NCI-H1436 (cell line): ENCODE measurements around the gene MAPK1.
"Not testable (repeated sequence)": the region's sequence is repeated elsewhere in the genome, so short reads cannot be mapped to it uniquely, and the experiment has no call there.

ENCODE experiments used
- DNase-seq: peaks from one replicate; lab custom pipeline; 2025; lab: John Stamatoyannopoulos, UW

The MAPK1 gene

DNA sequence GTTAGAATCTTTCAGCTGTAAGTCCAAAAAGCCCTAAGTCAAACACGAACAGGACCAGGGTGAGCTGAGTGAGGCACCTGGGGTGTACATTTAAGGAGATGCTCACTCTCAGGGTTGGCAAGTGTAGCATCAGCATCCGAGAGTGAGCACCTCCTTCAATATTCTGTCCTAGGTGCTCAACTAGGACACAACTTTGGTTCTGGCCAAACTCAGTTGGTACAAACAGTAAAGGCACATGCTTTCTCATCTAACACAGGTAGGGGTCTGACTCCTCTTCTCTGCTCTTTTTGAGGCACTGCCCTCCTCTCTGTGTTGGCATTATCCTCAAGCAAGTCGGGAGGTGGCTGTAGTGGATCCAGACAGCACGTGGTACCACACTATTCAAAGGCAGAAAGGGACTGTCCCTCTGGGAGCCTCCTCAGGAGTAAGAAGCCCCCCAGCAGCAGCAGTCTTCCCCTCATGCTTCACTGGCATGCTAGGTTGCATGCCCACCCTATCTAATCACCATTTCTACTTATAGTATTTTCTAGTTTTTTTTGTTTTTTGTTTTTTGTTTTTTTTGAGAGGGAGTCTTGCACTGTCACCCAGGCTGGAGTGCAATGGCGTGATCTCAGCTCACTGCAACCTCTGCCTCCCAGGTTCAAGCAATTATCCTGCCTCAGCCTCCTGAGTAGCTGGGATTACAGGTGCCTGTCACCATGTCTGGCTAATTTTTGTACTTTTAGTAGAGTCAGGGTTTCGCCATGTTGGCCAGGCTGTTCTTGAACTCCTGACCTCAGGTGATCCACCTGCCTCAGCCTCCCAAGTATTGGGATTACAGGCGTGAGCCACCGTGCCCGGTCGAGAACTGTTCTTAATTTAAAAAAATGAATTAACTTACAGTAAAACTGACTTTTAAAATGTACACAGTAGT lies 14.7 kb upstream of the MAPK1 start:
- DNase-seq = no peak

DNA sequence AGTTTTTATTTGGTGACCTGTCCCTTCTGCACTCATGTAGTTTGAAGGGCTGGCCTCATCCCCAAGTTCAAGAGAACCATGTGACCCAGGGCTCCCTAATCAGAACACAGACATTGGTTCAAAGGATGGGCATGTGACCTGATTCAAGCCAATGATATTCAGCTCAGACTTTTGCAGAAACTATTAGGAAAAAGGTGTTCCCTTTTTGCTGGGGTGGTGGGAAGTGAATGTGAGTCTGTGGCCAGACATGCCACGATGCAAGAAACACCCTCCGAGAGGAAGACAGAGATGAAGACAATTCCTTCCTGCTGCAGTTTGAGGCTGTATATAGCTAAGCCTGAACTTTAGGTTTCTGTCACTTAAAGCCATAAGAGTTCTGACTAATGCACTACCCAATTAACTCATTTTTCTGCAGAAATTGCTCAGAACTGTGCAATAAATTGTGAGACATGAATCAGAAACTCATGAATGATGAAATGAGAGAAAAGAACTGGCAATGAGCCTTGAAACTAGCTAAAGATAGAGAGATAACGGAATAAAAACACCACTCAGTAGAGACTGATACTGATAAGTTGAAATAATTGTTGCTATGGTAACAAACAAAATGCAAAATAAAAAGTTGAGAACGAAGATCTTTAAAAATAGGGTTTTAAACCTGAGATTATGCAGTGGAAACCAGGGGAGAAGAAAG lies 9.2 kb upstream of the MAPK1 start:
- DNase-seq = no peak

DNA sequence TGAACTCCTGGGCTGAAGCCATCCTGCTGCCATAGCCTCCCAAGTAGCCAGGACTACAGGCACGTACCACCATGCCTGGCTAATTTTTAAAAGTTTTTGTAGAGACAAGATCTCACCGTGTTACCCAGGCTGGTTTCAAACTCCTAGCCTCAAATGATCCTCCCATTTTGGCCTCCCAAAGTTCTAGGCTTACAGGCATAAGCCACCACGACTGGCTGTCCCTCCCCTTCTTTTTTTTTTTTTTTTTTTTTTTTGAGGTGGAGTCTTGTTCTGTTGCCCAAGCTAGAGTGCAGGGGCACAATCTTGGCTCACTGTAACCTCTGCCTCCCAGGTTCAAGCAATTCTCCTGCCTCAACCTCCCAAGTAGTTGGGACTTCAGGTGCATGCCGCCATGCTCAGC lies 7.5 kb upstream of the MAPK1 start:
- not testable (repeated sequence) for DNase-seq

DNA sequence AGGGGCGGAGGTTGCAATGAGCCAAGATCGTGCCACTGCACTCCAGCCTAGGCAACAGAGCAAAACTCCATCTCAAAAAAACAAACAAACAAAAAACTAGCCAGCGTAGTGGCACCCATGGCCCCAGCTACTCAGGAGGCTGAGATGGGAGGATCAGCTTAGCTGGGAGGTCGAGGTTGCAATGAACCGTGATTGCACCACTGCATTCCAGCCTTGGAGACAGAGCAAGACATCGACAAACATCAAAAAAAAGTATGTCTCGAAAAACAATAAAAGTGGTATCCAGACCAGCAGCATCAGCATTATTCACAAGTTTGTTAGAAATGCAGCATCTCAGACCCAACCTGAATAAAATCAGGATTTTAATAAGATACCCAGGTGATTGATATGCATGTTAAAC lies 6.2 kb upstream of the MAPK1 start:
- DNase-seq = no peak

DNA sequence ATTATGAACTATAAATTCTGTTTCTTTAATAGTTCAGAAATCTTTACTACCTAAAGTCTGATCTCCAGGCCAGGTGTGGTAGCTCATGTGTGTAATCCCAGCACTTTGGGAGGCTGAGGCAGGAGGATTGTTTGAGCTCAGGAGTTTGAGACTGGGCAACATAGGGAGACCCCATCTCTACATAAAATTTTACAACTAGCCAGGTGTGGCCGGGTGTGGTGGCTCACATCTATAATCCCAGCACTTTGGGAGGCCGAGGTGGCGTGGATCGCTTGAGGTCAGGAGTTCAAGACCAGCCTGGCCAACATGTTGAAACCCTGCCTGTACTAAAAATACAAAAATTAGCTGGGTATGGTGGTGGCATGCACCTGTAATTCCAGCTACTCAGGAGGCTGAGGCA lies 5.3 kb upstream of the MAPK1 start:
- DNase-seq = not testable (repeated sequence)

DNA sequence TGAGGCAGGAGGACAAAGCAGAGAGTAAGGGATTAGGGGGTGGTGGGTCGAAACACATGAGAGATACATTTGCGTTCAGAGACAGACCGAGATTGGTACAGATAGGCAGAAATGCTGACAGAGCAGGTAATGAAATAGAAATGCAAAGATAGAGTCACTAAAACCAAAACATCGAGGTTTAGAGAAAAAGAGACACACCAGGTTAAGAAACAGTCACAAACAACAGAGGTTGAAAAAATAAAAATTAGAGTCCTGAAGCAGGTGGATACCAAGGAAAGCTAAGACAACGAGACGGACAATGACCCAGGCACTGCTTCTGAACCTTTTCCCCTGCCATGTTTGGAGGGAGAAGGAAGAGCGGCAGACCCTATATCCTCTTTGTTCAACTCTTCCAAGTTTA lies 1.2 kb upstream of the MAPK1 start:
- no peak for DNase-seq

DNA sequence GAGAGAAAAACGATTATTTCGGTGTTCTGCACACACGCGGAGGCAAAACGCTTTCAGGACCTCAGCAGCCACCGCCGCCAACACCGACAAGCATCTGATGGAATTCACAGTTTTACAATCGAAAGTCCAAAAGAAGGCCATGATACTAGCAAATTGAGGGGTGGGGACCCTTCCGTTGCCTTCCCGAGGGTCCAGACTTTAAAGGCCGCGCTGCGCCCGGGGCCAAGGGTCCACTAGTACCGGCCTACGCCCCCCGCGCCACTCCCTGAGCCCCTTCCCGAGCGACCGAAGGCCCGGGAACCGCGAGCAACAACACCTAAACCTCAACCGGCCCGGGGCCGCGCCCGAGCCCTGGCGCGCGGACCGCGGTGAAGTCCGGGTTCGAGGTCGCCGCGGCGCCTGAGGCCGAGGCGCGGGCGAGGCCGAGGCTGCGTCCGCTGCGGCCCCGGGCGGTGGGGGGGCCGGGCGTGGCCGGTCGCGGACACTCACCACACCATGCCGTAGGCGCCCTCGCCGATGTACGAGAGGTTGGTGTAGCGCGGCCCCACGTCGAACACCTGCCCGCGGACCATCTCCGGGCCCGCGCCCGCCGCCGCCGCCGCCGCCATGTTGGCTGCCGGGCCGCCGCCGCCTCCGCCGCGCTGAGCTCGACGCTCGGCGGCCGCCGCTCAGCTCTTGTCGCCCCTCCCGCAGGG lies 465 bp downstream of the MAPK1 start:
- DNase-seq = no peak

DNA sequence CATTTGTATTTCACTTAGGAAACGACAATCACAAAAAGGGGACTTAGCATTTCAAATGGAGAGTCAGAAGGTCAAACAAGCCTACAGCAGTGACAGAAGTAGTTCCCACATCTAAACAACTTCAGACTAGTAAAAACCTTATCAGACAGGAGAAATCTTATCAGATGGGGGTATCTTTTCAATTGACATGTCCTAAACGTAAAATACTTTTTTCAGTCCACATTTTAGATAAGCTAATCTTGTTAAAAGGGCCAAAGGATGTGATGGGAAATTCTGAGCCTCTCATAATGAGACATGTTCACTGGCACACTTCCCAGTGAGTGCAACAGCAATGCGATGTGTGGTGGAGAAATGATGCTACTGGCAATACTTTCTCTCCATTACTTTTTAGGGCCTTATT lies 2.4 kb downstream of the MAPK1 start:
- no peak for DNase-seq

DNA sequence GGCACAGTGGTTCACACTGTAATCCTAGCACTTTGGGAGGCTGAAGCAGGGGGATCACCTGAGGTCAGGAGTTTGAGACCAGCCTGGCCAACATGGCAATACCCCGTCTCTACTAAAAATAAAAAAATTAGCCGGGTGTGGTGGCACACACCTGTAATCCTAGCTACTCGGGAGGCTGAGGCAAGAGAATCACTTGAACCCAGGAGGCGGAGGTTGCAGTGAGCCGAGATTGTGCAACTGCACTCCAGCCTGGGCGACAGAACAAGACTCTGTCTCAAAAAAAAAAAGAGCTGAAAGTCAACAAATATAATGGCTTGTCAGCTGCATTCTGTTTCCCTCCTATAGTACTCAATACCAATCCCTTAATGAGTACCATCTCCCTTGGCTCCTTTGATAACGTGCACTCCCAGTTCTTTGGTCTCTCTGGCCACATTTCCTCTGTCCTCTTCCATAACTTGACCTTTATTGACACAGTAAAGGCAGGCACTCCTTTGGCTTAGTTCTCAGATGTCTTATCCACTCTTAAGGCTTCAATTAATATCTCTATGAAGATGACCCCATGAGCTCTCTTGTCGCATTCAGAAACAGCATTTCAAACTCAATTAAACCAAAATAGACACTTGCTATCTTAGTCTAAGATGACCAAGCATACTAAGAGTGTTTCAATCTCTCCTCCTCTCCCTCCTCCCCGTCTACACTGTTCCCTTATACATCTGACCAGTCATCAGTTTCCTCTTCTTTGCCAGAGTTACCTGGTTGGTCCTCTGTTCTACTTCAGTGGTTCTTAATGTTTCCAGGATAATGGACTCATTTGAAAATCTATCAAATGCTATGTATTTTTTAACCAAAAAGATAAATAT lies 4.8 kb downstream of the MAPK1 start:
- DNase-seq = no peak

DNA sequence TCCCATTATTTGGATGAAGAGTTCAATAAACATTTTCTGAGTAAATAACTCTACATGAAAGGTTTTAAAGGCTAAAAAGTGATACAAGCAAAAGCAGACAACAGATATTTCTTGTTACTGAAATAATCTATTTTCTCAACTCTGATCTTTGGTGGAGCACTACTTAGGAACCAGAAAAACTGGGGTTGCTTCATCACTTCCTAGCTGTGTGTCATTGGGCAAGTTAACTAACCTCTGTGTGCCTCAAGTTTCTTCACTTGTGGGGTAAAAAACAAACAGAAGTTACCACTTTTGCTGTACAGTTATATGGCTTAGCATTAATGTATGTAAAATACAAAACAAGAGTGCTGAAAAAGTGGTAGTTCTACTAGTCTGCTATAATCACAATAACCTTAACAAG lies 5.6 kb downstream of the MAPK1 start:
- no peak for DNase-seq

DNA sequence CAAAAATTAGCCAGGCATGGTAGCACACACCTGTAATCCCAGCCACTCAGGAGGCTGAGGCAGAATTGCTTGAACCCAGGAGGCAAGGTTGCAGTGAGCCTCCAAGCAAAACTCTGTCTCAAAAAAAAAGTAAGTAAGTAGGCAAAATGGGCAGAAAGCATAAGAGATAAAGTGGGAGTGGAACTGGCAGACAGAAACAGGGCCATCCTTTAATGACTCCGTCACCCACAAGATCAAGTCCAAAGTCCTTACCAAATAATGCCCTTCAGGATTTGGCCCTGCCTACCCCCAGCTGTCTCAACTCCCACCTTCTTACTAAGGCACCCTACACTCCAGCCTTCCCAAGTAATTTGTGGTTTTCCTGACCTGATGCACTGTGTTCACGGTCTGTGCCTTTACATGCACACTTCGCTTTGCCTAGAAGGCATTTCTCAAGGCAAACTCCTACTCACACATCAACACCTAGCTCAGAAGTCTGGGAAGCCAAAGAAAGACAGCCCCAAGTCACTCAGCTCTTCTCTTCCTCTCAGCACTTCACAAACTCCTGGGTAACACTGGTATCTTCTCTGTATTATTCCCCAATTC lies 6.1 kb downstream of the MAPK1 start:
- DNase-seq = no peak

DNA sequence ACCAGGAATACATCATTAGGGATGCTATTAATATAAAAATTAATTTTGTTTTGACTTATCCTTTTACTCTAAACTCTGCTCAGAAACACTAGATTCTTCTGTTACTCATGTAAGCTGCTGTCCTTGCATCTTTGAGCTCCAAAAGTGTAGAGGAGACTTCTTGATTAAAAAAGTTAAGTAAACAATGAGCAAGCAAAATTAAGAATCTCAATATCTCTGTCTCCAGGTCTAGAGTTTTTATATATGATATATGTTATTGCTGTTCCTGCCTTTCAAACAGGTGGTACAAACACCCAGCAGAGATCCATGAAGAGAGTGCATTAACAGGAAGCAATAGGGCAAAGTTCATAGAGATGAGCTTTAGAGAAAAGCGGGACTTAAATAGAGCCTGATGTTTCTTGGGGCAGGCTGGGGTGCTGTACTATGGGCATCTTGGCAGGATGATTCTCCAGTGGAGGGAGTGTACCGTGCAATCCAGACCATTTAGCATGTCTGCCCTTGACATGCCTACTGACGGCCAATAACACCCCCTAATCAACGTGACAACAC lies 6.9 kb downstream of the MAPK1 start:
- DNase-seq = no peak

DNA sequence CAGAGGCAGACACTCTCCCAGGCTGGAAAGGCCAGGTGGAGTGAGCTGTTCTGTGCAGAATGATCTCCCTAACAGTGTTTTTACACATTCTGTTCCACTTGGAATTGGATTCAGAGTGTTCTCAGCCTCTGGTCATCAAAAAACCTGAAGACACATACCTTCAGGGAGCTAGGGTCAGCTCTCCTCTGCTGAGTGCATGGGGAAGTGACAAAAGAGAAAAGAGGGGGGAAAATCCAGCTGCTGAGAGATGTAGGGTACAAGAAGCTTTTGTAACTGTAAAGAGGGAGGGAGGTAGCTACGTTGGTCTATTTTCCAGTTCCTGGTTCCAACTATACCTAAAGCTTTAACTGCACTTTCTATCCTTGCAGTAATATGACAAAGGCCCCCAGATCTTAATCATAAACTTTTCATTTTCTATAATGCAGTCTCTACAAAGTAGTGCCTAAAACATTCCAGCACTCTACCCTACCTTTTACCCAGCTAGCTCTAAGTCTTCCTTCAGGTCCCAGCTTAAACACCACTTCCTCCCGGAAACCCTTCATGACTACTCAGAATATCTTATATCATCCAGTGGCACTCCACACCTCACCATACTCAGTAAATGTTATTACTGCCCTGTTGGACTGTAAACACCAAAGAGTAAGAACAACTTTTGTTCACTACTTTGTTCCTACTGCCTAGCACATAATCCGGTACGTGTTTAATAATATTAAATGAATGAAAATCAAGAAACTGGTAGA lies 9.2 kb downstream of the MAPK1 start:
- no peak for DNase-seq

DNA sequence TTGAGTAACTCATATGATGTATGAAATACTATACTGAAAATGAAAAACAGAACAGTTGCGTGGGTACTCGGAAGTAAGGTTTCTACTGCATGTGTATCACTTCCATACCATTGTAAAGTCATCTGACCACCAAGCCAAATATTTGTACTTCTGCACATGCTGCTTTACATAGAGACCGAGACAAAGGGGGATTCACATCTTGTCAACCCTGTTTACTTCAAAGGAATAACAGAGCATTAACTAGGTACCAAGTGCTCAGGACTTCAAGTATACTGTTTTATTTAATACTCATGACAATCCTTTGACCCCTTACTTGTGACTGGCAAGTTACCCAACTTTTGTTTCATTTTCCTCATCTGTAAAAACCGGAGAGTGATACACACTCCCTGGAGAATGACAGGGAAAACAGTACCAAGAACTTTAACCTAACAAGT lies 9.9 kb downstream of the MAPK1 start:
- DNase-seq = no peak

DNA sequence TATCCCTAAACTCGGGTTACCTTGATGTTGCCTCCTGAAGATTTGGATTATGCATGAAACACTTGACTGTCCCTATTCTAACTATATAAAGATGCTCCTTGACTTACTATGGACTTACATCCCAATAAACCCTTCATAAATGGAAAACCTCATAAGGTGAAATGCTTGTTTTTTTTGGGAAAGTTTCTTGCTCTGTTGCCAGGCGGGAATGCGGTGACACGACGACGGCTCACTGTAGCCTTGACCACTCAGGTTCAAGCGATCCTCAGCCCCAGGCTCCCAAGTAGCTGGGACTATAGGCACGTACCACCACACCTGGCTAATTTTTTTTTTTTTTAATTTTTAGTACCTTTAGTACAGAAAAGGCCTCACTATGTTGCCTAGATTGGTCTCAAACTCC lies 10.6 kb downstream of the MAPK1 start:
- DNase-seq = no peak

DNA sequence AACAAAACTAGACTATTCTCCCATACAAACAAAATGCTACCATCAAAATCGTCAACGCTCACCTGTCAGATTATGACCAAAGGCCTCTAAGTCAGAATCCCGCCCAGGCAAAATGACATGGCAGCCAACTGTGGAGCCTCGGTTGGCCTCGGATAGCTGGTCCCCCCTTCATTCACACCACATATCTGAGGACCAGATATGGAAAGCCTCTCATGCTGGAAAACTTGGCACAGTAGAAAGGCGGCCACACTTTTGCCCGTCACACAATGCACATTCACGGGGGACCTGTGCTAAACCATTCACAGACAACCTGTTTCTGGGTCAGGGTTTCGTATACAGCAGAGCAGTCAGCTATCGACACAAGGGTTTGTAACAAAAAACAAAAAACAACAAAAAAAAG lies 11.2 kb downstream of the MAPK1 start:
- DNase-seq = no peak

DNA sequence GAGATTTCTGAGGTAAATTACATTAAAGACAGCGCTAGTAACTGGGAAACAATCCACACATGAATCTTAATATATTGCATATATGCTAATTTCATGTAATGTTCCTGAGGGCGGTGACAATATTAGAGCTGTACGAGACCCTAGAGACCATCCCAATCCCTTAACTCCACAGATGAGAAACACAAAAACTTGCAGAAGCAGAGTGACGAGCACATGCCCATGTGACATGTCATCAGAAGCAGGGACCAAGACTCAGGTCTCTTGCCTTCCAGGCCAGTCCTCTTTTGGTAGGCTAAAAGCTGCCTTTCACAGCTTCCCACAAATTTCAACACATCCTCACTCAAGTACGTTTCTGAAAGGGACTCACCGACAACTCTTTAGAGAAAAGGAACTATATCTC lies 11.8 kb downstream of the MAPK1 start:
- DNase-seq = no peak

DNA sequence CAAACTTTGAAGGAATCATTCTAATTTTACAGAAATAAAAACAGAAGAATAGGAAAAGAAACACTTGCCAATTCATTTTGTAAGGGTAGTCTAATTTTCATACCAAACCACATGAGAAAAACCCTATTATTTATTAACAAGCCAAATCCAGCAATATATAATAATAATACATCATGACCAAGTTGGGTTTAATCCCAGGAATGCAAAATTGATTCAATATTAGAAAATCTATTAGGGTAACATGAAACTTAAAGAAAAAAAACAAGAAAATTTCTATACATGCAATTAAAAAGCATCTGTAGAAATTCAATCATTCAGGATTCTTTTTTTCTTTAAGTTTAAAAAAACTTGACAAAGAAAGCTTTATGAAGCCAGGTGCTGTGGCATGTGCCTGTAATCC lies 16.8 kb downstream of the MAPK1 start:
- no peak for DNase-seq

DNA sequence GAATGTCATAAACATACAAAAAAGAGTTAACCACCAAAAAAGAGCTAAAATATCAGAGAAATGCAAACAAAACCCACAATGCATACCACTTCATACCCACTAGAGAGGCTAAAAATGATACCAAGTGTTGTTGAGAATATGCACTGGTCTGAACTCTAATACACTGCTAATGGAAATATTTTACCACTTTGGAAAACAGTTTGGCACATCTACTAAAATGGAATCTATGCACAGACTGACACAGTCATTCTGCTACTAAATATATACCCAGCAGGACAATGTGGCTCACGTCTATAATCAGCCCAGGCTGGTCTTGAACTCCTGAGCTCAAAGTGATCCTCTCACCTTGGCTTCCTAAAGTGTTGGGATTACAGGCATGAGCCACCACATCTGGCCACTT lies 18.0 kb downstream of the MAPK1 start:
- no peak for DNase-seq

DNA sequence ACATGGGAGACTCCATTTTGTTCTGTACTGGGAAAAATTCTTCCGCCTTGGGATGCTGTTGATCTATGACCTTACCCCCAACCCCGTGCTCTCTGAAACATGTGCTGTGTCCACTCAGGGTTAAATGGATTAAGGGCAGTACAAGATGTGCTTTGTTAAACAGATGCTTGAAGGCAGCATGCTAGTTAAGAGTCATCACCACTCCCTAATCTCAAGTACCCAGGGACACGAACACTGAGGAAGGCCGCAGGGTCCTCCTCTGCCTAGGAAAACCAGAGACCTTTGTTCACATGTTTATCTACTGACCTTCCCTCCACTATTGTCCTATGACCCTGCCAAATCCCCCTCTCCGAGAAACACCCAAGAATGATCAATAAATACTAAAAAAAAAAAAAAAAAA lies 19.4 kb downstream of the MAPK1 start:
- DNase-seq = not testable (repeated sequence)
